RKO (cell line): Measurements from ENCODE around the gene KCNN3.

ENCODE experiments used
- DNase-seq: peaks from one replicate; pipeline ENCODE4 v3.0.0-alpha.2; 2016; ENCODE audit warnings: low spot score

Gene KCNN3

GRCh38 chr1:154860156-154860870, 9.8 kb downstream of the KCNN3 start:
- no peak for DNase-seq

GRCh38 chr1:154859786-154860155, 10.3 kb downstream of the KCNN3 start:
- DNase-seq: no peak

GRCh38 chr1:154859151-154859785, 10.8 kb downstream of the KCNN3 start:
- DNase-seq: no peak

- DNase-seq: no peak
These were observed 12.5 kb downstream of the KCNN3 start for GRCh38 chr1:154857441-154858215.

GRCh38 chr1:154857022-154857421, 13.1 kb downstream of the KCNN3 start:
- DNase-seq: no peak

- no peak for DNase-seq
These were observed 13.5 kb downstream of the KCNN3 start for GRCh38 chr1:154856544-154856943.

GRCh38 chr1:154856049-154856448, 14.0 kb downstream of the KCNN3 start:
- DNase-seq: no peak

- no peak for DNase-seq
These were observed 14.8 kb downstream of the KCNN3 start for GRCh38 chr1:154855186-154855851.

GRCh38 chr1:154852845-154853244, 17.2 kb downstream of the KCNN3 start:
- no peak for DNase-seq

GRCh38 chr1:154851392-154852177, 18.5 kb downstream of the KCNN3 start:
- peak; percentile 15 for DNase-seq

- DNase-seq: no peak
These were observed 20.4 kb downstream of the KCNN3 start for GRCh38 chr1:154849645-154850131.

- no peak for DNase-seq
These were observed 21.1 kb downstream of the KCNN3 start for GRCh38 chr1:154848983-154849382.

- no peak for DNase-seq
These were observed 22.2 kb downstream of the KCNN3 start for GRCh38 chr1:154847891-154848290.

- no peak for DNase-seq
These were observed 23.3 kb downstream of the KCNN3 start for GRCh38 chr1:154846565-154847442.

GRCh38 chr1:154845879-154846278, 24.2 kb downstream of the KCNN3 start:
- no peak for DNase-seq

GRCh38 chr1:154845174-154845573, 24.9 kb downstream of the KCNN3 start:
- no peak for DNase-seq

GRCh38 chr1:154844297-154844681, 25.8 kb downstream of the KCNN3 start:
- no peak for DNase-seq

GRCh38 chr1:154843636-154844296, 26.3 kb downstream of the KCNN3 start:
- no peak for DNase-seq

- DNase-seq: no peak
These were observed 27.4 kb downstream of the KCNN3 start for GRCh38 chr1:154842635-154843034.

- no peak for DNase-seq
These were observed 28.7 kb downstream of the KCNN3 start for GRCh38 chr1:154841384-154841783.
